GM12891 (cell line): Measurements from ENCODE around the gene PPP1R27.

ENCODE experiments used
- PAX5 ChIP-seq: IDR thresholded peaks from 2 replicates; pipeline ENCODE4 v1.6.1; 2011; ENCODE audit warnings: low read length, moderate library complexity, mild to moderate bottlenecking; ENCODE audit not compliant: insufficient read depth, severe bottlenecking
- POLR2A ChIP-seq: IDR thresholded peaks from 2 replicates; pipeline ENCODE4 v1.6.1; 2011; ENCODE audit warnings: low read depth, low read length, control low read depth
- POLR2AphosphoS5 ChIP-seq: IDR thresholded peaks from 2 replicates; pipeline ENCODE4 v1.6.1; 2011; ENCODE audit warnings: low read depth, low read length, control low read depth
- POU2F2 ChIP-seq: IDR thresholded peaks from 2 replicates; pipeline ENCODE4 v1.6.1; 2011; ENCODE audit warnings: low read depth, mild to moderate bottlenecking, control low read depth, low read length, moderate library complexity
- SPI1 ChIP-seq: IDR thresholded peaks from 2 replicates; pipeline ENCODE4 v1.6.1; 2011; ENCODE audit warnings: low read depth, low read length, control low read depth
- TAF1 ChIP-seq: IDR thresholded peaks from 2 replicates; pipeline ENCODE4 v1.6.1; 2011; ENCODE audit warnings: low read depth, low read length, control low read depth

DNA sequence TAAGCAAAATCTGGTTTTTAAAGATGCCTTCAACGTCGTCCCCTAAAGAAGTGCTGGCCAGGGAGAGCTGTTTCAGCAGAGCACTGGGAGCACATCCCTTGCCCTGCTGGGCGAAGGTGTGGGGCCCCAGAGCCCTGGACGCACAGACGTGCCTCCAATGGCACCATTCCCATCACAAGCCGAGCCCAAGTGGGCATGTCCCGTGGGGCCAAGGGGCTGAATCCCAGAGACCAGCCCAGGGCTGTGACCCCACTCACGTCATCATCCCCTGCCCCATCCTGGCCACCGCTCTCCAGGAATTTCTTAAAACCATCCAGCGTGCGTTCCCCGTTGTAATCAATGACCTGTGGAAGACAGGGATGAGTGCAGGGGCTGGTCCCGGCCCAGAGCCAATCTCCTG lies 10.0 kb upstream of the PPP1R27 start:
- no peak for TF ChIP-seq POU2F2
- TF ChIP-seq POLR2AphosphoS5: no peak
- no peak for TF ChIP-seq TAF1
- TF ChIP-seq POLR2A: no peak
- no peak for TF ChIP-seq PAX5
- no peak for TF ChIP-seq SPI1
